Measurements from ENCODE around the gene EVX2. TPM values are rescaled to one million over a fixed set of nuclear protein-coding genes. Genes with fewer than 3 reads are reported as not detected.

Gene EVX2
- polyA plus RNA-seq, 1 of the 3 experiments (the other 2 are of a cell fraction): not detected

- H3K4me2 ChIP-seq: no peak overlapping the region
- no peaks in the 10 kb centered on the region for H3F3A ChIP-seq (replicated peaks; ENCODE audit: insufficient read depth)
- H3K27me3 ChIP-seq (ENCODE audit: insufficient read depth): no peaks in the 10 kb centered on the region; the same call in 1 of the 2 replicates
- POLR2A ChIA-PET: no interaction called here
- H3K9me3 ChIP-seq: no peaks in the 10 kb centered on the region
- 82% methylated on average over 29 of the region's 30 CpGs for WGBS (ENCODE audit: low lambda C conversion rate)
- H3K9me2 ChIP-seq: no peaks in the 10 kb centered on the region
- CTCF ChIA-PET: interaction anchor here (1.0 to 2.1 kb wide), 3 partner anchors 11 to 378 kb away, joined by 4 to 8 read pairs (median 6); no protein-coding TSS in a partner anchor
- H3K9ac ChIP-seq: no peak overlapping the region
- H4K20me1 ChIP-seq (ENCODE audit: insufficient read depth): no peaks in the 10 kb centered on the region
- H3K4me3 ChIP-seq (ENCODE audit: low read depth in 2 of 2, low read length in 1 of 2): no peak overlapping the region
- no peak overlapping the region for H3K27ac ChIP-seq (ENCODE audit: low read depth in 2 of 2, low read length in 1 of 2)
- H3K36me3 ChIP-seq (replicated peaks in 1 of 2; ENCODE audit: control insufficient read depth in 1 of 2, insufficient read depth in 2 of 2, low read length in 1 of 2): no peaks in the 10 kb centered on the region
- TF ChIP-seq ELF1 (IDR thresholded peaks at IDR 0.05) (no peak), REST (IDR thresholded peaks at IDR 0.05; ENCODE audit: low read depth, low read length) (no peak)
- H2AFZ ChIP-seq (ENCODE audit: low read depth): no peak overlapping the region
- DNase-seq: no peak
- no peaks in the 10 kb centered on the region for H3K4me1 ChIP-seq (ENCODE audit: control insufficient read depth in 1 of 2, insufficient read depth in 2 of 2, low read depth in 1 of 2, low read length in 1 of 2)
- H3K79me2 ChIP-seq (ENCODE audit: insufficient read depth): no peaks in the 10 kb centered on the region
Observed at GRCh38 chr2:176068419-176068832, 15.3 kb downstream of the EVX2 start.

GRCh38 chr2:176067589-176068418, 16.0 kb downstream of the EVX2 start:
- Histone ChIP-seq H3K9me2 (no peaks in the 10 kb centered on the region), H4K20me1 (ENCODE audit: insufficient read depth) (no peaks in the 10 kb centered on the region), H3K9me3 (no peaks in the 10 kb centered on the region), H3K4me2 (no peak overlapping the region), H2AFZ (ENCODE audit: low read depth) (no peak overlapping the region), H3K36me3 (replicated peaks in 1 of 2; ENCODE audit: control insufficient read depth in 1 of 2, insufficient read depth in 2 of 2, low read length in 1 of 2) (no peaks in the 10 kb centered on the region), H3K79me2 (ENCODE audit: insufficient read depth) (no peaks in the 10 kb centered on the region), H3F3A (replicated peaks; ENCODE audit: insufficient read depth) (no peaks in the 10 kb centered on the region), H3K4me1 (ENCODE audit: control insufficient read depth in 1 of 2, insufficient read depth in 2 of 2, low read depth in 1 of 2, low read length in 1 of 2) (no peaks in the 10 kb centered on the region), H3K9ac (no peak overlapping the region), H3K4me3 (ENCODE audit: low read depth in 2 of 2, low read length in 1 of 2) (no peak overlapping the region), H3K27ac (ENCODE audit: low read depth in 2 of 2, low read length in 1 of 2) (no peak overlapping the region), H3K27me3 (ENCODE audit: insufficient read depth) (no peaks in the 10 kb centered on the region; the same call in 1 of the 2 replicates)
- 69% methylated on average over 19 of the region's 38 CpGs for WGBS (ENCODE audit: low lambda C conversion rate)
- CTCF ChIA-PET: interaction anchor here (1.6 kb wide), 1 partner anchor 12 kb away, joined by 3 read pairs; no protein-coding TSS in a partner anchor
- no peak for DNase-seq
- POLR2A ChIA-PET: no interaction called here
- TF ChIP-seq MAX (IDR thresholded peaks at IDR 0.05; ENCODE audit: low read depth) (no peak), CHD2 (IDR thresholded peaks at IDR 0.05; ENCODE audit: low read length, partially characterized antibody) (no peak), ELF1 (IDR thresholded peaks at IDR 0.05) (no peak), NRF1 (IDR thresholded peaks at IDR 0.05; ENCODE audit: low read depth, low read length) (no peak), POLR2AphosphoS5 (IDR thresholded peaks at IDR 0.05; ENCODE audit: low read depth, low read length) (no peak), TCF12 (IDR thresholded peaks at IDR 0.05) (no peak), RFX5 (IDR thresholded peaks at IDR 0.05; ENCODE audit: low read length) (no peak), USF2 (IDR thresholded peaks at IDR 0.05; ENCODE audit: borderline replicate concordance, low read depth, low read length) (no peak), JUND (IDR thresholded peaks at IDR 0.05) (no peak), MEF2A (IDR thresholded peaks at IDR 0.05; ENCODE audit: borderline replicate concordance, low read depth) (no peak), FOSL2 (IDR thresholded peaks at IDR 0.05; ENCODE audit: borderline replicate concordance, low read depth) (no peak), TAF1 (IDR thresholded peaks at IDR 0.05; ENCODE audit: borderline replicate concordance, low read depth, low read length) (no peak), ZBTB33 (IDR thresholded peaks at IDR 0.05; ENCODE audit: borderline replicate concordance, low read depth) (no peak), FOXJ3 (CRISPR knock-in tag; IDR thresholded peaks at IDR 0.05) (no peak)
